NB4 (cell line): ENCODE data around the gene KIAA1217.

ENCODE experiments used
- CTCF ChIP-seq: IDR thresholded peaks from one replicate; pipeline ENCODE4 v1.5.1; 2012; ENCODE audit warnings: low read depth, low read length
- MAX ChIP-seq: IDR thresholded peaks from 2 replicates; pipeline ENCODE4 v1.6.1; 2011; ENCODE audit warnings: low read depth, low read length
- MYC ChIP-seq: IDR thresholded peaks from 2 replicates; pipeline ENCODE4 v1.6.1; 2011; ENCODE audit warnings: low read depth, low read length
- POLR2A ChIP-seq: IDR thresholded peaks from 2 replicates; pipeline ENCODE4 v1.6.1; 2011; ENCODE audit warnings: mild to moderate bottlenecking; ENCODE audit not compliant: insufficient read length; ENCODE audit errors: extremely low read depth

- no peak for TF ChIP-seq MYC
- no peak for TF ChIP-seq CTCF
- TF ChIP-seq POLR2A: no peak
- TF ChIP-seq MAX: no peak
These were observed 134.7 kb downstream of the KIAA1217 start for GRCh38 chr10:24343686-24344085.
